GM18870 (cell line): ENCODE results near the gene DOCK2.
"Not testable (repeated sequence)": the region's sequence is repeated elsewhere in the genome, so short reads cannot be mapped to it uniquely, and the experiment has no call there.

Experiments
- ATAC-seq: cut with Tn5 transposase; IDR thresholded peaks from one replicate; pipeline ENCODE4 v1.9.1; 2021; ENCODE audit warnings: moderate library complexity; ENCODE audit not compliant: unreplicated experiment

Gene DOCK2

GRCh38 chr5:170078931-170079330, 441.9 kb downstream of the DOCK2 start:
- ATAC-seq, result no peak

- ATAC-seq, result no peak
These were observed 443.1 kb downstream of the DOCK2 start for GRCh38 chr5:170080217-170080616.

- ATAC-seq, result no peak
These were observed 443.8 kb downstream of the DOCK2 start for GRCh38 chr5:170080786-170081445.

- ATAC-seq, result no peak
These were observed 444.5 kb downstream of the DOCK2 start for GRCh38 chr5:170081616-170082015.

DNA sequence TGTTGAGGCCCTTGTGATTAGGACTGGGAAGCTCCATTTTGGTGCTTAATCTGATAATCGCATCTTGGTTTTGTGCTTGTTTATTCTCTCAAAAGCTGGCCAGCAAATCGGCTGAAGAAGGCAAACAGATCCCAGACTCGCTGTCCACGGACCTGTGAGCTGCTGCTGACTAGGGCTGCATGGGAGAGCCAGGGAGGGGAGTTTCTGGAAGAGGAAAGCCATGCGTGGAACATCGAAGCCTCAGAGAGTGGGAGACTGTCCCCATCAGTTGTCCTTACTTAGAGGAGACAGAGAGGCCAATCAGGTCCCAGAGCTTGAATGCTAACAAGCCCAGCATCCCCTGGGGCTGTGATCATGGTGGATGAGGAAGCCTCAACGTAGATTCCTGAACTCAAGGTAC, 445.6 kb downstream of the DOCK2 start:
- ATAC-seq, result no peak

GRCh38 chr5:170087168-170087817, 450.2 kb downstream of the DOCK2 start:
- ATAC-seq, result no peak

- no peak for ATAC-seq
These were observed 455.5 kb downstream of the DOCK2 start for GRCh38 chr5:170092455-170093101.

DNA sequence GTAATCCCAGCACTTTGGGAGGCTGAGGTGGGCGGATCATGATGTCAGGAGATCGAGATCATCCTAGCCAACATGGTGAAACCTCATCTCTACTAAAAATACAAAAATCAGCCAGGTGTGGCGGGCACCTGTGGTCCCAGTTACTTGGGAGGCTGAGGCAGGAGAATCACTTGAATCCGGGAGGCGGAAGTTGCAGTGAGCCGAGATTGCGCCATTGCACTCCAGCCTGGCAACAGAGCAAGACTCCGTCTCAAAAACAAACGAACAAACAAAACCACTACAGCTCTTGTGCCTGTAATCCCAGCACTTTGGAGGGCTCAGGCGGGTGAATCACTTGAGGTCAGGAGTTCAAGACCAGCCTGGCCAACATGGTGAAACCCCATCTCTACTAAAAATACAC, 457.3 kb downstream of the DOCK2 start:
- not testable (repeated sequence) for ATAC-seq

GRCh38 chr5:170095646-170096045, 458.6 kb downstream of the DOCK2 start:
- no peak for ATAC-seq

GRCh38 chr5:170097934-170098333, 460.9 kb downstream of the DOCK2 start:
- ATAC-seq, result no peak

GRCh38 chr5:170100066-170100943, 463.2 kb downstream of the DOCK2 start:
- no peak for ATAC-seq

- no peak for ATAC-seq
These were observed 466.4 kb downstream of the DOCK2 start for GRCh38 chr5:170103447-170103846.

DNA sequence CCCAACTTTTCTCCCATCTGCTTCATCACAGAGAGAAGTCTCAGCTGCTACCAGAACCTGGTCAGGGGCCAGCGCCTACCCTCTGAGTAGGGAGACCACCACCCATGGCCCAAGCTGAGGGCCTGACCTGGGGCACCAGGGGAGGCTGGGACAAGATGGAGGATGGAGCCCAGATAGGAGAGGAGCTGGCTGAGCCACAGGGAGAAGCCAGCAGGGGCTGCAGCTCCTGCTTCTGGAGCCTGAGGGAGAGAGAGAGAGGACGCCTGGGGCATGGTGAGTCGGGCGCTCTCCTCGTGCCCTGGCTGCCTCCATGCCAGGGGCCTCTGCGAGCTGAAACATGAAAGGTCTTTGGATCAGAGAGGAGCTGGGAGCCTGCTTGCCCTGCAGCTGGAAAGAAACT, 467.2 kb downstream of the DOCK2 start:
- ATAC-seq, result no peak

DNA sequence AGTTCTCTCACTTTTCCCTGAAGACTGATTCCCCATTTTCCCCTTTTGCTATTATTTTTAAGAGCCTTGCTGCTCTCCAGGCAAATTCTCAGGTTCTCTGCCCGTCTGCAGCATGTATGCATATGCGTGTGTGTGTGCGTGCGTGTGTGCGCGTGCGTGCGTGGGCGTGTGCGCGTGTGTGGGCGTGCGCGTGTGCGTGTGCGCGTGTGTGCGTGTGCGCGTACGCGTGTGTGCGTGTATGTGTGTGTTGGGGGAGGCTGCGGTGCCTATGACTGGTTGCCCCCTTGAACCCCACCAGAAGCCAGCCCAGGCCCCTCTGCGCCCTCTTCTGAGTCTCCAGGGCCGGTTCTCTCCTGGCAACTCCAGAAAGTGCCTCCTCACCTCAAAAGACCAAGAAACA, 467.6 kb downstream of the DOCK2 start:
- ATAC-seq, result no peak

- no peak for ATAC-seq
These were observed 468.9 kb downstream of the DOCK2 start, which contains the start of gene FOXI1 for GRCh38 chr5:170105642-170106611. TSS of gene FOXI1 (plus strand) at chr5:170105897. CDS start at chr5:170105958, 61 bp downstream.

DNA sequence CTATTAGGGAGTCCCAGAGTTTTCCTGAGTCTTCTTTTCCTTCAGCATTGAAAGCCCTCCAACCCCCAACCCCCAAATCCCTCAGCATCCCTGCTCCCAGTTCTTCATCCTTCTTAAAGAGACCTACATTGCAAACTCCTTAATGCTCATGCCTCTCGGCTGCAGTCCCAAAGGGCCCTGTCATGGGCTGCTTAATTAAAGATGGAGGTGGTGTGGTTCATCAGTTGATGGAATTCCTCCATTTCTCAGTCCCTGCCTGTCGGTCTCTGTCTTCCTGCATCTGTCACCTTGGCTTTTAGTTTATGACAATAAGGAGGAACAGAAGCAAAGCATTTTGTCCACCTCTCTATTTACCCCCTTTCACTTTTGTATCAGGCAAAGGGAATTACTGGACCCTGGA, 470.6 kb downstream of the DOCK2 start:
- no peak for ATAC-seq

DNA sequence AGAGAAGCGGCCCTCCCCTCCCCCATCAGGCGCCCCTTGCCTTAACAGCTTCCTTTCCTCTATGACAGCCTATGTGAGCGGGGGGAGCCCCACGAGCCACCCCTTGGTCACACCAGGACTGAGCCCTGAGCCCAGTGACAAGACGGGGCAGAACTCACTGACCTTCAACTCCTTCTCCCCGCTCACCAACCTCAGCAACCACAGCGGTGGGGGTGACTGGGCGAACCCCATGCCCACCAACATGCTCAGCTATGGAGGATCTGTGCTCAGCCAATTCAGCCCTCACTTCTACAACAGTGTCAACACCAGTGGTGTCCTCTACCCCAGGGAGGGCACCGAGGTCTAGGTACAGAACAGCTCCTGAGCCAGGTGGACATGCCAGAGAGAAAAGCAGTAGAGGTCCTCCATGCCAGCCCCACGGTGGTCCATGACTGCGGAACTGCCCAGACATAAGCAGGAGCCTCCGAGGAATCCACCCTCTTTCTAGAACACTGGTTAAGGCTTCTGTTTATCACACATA, 471.3 kb downstream of the DOCK2 start:
- no peak for ATAC-seq

- ATAC-seq, result no peak
These were observed 472.3 kb downstream of the DOCK2 start for GRCh38 chr5:170109059-170110031.
